HG02870 (cell line): Measurements from ENCODE around the gene FAM20C.
"Not testable (repeated sequence)": the region's sequence is repeated elsewhere in the genome, so short reads cannot be mapped to it uniquely, and the experiment has no call there.

Experiments used
- ATAC-seq: cut with Tn5 transposase; IDR thresholded peaks from one replicate; pipeline ENCODE4 v1.9.1; 2021; ENCODE audit warnings: mild to moderate bottlenecking, moderate library complexity; ENCODE audit not compliant: unreplicated experiment

FAM20C gene

GRCh38 chr7:240887-241421 is 48.6 kb downstream of the FAM20C start:
- ATAC-seq = no peak

- no peak for ATAC-seq
These were observed 49.1 kb downstream of the FAM20C start for GRCh38 chr7:241513-241912.

GRCh38 chr7:242826-243579 is 50.6 kb downstream of the FAM20C start:
- not testable (repeated sequence) for ATAC-seq

DNA sequence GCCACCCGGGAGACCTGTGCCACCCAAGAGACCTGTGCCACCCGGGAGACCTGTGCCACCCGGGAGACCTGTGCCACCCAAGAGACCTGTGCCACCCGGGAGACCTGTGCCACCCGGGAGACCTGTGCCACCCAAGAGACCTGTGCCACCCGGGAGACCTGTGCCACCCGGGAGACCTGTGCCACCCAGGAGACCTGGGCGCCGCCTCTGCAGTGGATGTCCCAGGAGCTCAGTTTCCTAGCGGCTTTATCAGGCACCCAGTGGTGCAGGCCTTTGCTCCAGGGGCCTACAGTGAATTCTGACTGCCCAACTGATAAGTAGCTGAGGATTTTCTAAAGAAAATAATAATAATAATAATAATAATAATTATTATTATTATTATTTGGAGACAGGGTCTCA is 51.2 kb downstream of the FAM20C start:
- ATAC-seq = not testable (repeated sequence)

GRCh38 chr7:244974-245373 is 52.6 kb downstream of the FAM20C start:
- ATAC-seq = no peak

DNA sequence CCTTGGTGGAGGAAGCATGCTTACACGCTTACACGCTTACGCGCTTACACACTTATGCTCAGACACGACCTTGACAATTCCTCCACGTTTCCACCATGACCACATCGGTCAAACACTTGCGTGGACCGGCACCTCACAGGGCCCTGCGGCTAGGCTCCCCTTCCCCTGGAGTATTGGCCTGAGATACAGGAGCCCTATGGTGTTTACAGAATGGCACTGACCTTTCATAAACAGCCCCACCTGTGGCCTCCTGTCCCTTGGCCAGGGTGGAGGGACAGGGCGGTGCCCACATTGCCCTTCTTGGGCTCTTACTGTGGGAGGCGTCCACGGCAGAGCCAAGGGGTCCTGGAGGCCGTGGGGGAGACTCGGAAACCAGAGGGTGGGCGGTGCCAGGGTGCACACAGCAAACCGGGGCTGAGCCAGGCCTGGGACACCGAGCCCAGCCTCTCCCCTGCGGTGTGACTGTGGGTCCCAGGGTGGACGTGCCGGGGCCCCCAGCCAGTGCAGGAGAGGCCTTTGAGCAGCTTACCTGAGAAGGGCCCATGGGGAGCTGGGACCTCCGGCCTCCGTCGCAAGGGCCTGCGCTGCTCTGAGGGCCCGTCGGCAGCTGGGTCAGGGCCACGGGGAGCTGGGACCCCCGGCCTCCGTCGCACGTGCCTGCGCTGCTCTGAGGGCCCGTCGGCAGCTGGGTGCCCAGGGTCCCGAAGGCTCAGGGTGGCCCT is 53.4 kb downstream of the FAM20C start:
- no peak for ATAC-seq

DNA sequence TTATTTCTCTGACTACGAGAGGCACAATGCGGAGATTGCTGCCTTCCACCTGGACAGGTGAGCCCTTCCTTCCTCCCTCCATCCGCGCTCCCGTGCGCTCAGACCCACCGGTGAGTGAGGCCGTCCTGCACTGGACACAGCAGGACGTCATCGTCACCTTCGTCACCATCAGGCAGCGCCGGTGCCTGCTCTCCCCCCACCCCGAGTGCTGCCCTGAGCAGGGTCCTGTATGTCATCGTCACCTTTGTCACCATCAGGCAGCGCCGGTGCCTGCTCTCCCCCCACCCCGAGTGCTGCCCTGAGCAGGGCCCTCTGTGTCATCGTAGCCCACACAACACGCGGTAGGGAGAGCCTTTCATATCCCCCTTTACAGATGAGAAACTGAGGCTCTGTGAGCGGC is 54.1 kb downstream of the FAM20C start:
- ATAC-seq = no peak

GRCh38 chr7:247181-247580 is 54.8 kb downstream of the FAM20C start:
- ATAC-seq = no peak

GRCh38 chr7:247636-248035 is 55.3 kb downstream of the FAM20C start:
- ATAC-seq = no peak

- ATAC-seq = no peak
These were observed 56.5 kb downstream of the FAM20C start for GRCh38 chr7:248732-249435.

DNA sequence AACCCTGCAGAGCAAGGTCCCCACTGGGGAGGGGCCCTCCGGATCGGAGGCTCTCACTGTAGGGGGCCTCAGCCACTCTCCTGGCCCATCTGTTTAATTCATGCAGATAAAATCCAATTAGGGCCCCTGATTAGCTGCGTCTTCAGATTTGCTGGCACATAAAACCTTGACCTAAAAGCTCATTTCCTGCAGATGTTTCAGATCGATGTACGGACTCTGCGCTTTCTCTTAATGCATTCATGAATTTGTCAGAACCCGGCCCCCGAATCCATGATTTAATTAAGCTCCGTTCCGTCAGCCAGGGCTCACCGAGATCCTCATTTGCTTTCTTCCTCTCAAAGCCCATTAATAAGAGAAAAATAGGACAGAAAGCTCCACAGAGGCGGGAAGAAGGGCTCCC is 57.6 kb downstream of the FAM20C start:
- ATAC-seq = no peak

GRCh38 chr7:250523-250922 is 58.2 kb downstream of the FAM20C start:
- no peak for ATAC-seq

- ATAC-seq = no peak
These were observed 58.6 kb downstream of the FAM20C start for GRCh38 chr7:251005-251404.

GRCh38 chr7:251446-252175 is 59.2 kb downstream of the FAM20C start:
- no peak for ATAC-seq

- no peak for ATAC-seq
These were observed 60.0 kb downstream of the FAM20C start for GRCh38 chr7:252216-252965.

GRCh38 chr7:252981-253380 is 60.6 kb downstream of the FAM20C start:
- no peak for ATAC-seq

DNA sequence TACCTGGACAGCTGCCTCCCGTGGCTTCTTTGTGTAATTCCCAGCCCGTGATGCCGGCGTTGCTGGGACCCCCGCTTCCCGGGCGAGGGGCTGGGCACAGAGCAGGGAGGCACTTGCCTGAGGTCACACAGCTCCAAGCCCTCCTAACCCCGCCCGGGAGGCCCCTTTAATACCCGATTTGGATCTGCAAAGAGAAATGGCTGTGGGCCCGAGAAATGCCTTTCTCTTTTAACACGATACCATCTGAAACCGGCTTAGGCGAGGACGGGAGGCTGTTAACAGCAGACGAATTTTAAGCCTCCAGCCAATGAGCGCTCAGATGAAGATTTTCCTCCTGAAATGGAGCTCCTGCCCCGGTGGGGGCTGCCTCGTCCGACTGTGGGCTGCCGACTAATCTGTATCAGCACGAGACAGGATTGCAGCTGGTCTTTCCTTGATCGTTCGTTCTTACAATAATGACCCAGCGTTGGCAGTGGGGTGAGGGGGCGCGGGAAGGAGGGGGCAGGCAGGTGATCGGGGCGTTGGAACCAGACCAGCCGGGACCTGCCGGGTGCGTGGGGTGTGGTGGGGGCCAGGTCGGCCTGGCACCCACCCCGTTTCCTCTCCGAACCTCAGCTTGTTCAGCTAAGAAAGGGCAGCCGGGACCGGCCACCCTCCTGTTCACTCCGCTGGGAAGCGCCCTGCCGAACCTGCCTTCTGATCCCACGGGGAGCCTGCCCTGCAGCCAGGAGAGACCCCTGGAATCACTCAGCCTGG is 61.4 kb downstream of the FAM20C start:
- ATAC-seq = no peak

- no peak for ATAC-seq
These were observed 62.1 kb downstream of the FAM20C start for GRCh38 chr7:254337-255037.

DNA sequence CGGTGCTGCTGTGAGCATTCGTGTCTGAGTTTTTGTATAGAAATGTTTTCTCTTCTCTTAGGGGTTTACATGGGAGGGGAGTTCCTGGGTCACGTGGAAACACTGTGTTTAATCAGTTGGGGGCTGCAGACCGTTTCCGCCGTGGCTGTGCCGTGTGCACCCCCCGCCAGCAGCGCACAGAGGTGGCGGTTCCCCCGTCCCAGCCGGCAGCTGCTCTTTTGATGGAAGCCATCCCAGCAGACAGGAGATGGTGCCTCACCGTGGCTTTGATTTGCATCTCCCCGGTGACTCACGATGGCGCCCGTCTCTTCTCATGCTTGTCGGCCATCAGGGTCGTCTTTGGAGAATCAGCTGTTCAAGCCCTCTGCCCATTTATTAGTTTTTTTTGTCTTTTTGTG is 62.7 kb downstream of the FAM20C start:
- ATAC-seq = no peak
